Mammary epithelial cell (primary cell): ENCODE data around the gene BMPR2.
"Not testable (repeated sequence)": the region's sequence is repeated elsewhere in the genome, so short reads cannot be mapped to it uniquely, and the experiment has no call there.

Source experiments
- EZH2 ChIP-seq: IDR thresholded peaks from 2 replicates; pipeline ENCODE4 v1.6.1; 2012; ENCODE audit warnings: low read length, inconsistent platforms, borderline replicate concordance
- TF ChIP-seq, protein P1 (sequence below), 2 donors: IDR thresholded peaks in 1 of 2; conservative IDR thresholded peaks in 1 of 2; 2 replicates each; pipeline ENCODE4 v1.5.1; 2011 to 2012; ENCODE audit warnings: inconsistent platforms in 2 of 2, low read length in 2 of 2, mild to moderate bottlenecking in 2 of 2, control low read depth in 1 of 2, low read depth in 1 of 2; ENCODE audit not compliant: insufficient read depth in 1 of 2; ENCODE audit errors: extremely low read depth in 1 of 2

- TF ChIP-seq, protein P1, sequence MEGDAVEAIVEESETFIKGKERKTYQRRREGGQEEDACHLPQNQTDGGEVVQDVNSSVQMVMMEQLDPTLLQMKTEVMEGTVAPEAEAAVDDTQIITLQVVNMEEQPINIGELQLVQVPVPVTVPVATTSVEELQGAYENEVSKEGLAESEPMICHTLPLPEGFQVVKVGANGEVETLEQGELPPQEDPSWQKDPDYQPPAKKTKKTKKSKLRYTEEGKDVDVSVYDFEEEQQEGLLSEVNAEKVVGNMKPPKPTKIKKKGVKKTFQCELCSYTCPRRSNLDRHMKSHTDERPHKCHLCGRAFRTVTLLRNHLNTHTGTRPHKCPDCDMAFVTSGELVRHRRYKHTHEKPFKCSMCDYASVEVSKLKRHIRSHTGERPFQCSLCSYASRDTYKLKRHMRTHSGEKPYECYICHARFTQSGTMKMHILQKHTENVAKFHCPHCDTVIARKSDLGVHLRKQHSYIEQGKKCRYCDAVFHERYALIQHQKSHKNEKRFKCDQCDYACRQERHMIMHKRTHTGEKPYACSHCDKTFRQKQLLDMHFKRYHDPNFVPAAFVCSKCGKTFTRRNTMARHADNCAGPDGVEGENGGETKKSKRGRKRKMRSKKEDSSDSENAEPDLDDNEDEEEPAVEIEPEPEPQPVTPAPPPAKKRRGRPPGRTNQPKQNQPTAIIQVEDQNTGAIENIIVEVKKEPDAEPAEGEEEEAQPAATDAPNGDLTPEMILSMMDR (conservative IDR thresholded peaks at IDR 0.05 in 1 of 2, IDR thresholded peaks at IDR 0.05 in 1 of 2; ENCODE audit: extremely low read depth in 1 of 2, insufficient read depth in 1 of 2, low read depth in 1 of 2, low read length in 2 of 2), result not testable (repeated sequence)
- not testable (repeated sequence) for TF ChIP-seq EZH2
These were observed 64.0 kb downstream of the BMPR2 start for GRCh38 chr2:202440117-202440516.
